Inflammatory macrophage treated with lipopolysaccharide for 1 hour (primary cell): ENCODE measurements around the gene VMP1.
"Not testable (repeated sequence)": the region's sequence is repeated elsewhere in the genome, so short reads cannot be mapped to it uniquely, and the experiment has no call there.

ENCODE experiments used
- DNase-seq, 2 donors: peaks; one replicate each; pipeline ENCODE4 v3.0.0-alpha.2; 2020 to 2022

The VMP1 gene

GRCh38 chr17:59712862-59713261 is 5.4 kb downstream of the VMP1 start:
- no peak for DNase-seq

GRCh38 chr17:59714255-59714654 is 6.8 kb downstream of the VMP1 start:
- no peak for DNase-seq

GRCh38 chr17:59716427-59716826 is 9.0 kb downstream of the VMP1 start:
- no peak for DNase-seq

GRCh38 chr17:59719526-59719925 is 12.1 kb downstream of the VMP1 start:
- no peak for DNase-seq

- no peak for DNase-seq
Measured at GRCh38 chr17:59722623-59723022, 15.2 kb downstream of the VMP1 start.

- DNase-seq = no peak
Measured at GRCh38 chr17:59723041-59723440, 15.6 kb downstream of the VMP1 start.

- no peak for DNase-seq
Measured at GRCh38 chr17:59723607-59724006, 16.2 kb downstream of the VMP1 start.

- peak; percentile 82 to 83 for DNase-seq
Measured at GRCh38 chr17:59725691-59726090, 18.2 kb downstream of the VMP1 start.

- DNase-seq = no peak
Measured at GRCh38 chr17:59727817-59728533, 20.5 kb downstream of the VMP1 start.

- no peak for DNase-seq
Measured at GRCh38 chr17:59730268-59730834, 22.9 kb downstream of the VMP1 start.

GRCh38 chr17:59733697-59734096 is 26.2 kb downstream of the VMP1 start:
- DNase-seq = no peak

- no peak for DNase-seq
Measured at GRCh38 chr17:59734226-59734625, 26.8 kb downstream of the VMP1 start.

- DNase-seq = no peak
Measured at GRCh38 chr17:59737324-59737723, 29.9 kb downstream of the VMP1 start.

- DNase-seq = no peak
Measured at GRCh38 chr17:59743842-59744241, 36.4 kb downstream of the VMP1 start.

GRCh38 chr17:59745040-59745439 is 37.6 kb downstream of the VMP1 start:
- no peak for DNase-seq

- DNase-seq = peak; percentile 41 to 69
Measured at GRCh38 chr17:59746849-59747445, 39.5 kb downstream of the VMP1 start.

- DNase-seq = no peak
Measured at GRCh38 chr17:59748591-59748990, 41.1 kb downstream of the VMP1 start.

- no peak for DNase-seq
Measured at GRCh38 chr17:59751955-59752413, 44.5 kb downstream of the VMP1 start.

- DNase-seq = peak in 1 of 2 donors; percentile 38
Measured at GRCh38 chr17:59752446-59752845, 45.0 kb downstream of the VMP1 start.

GRCh38 chr17:59752922-59753321 is 45.5 kb downstream of the VMP1 start:
- no peak for DNase-seq

GRCh38 chr17:59753522-59754467 is 46.3 kb downstream of the VMP1 start:
- DNase-seq = peak; percentile 77 to 96

GRCh38 chr17:59754552-59754951 is 47.1 kb downstream of the VMP1 start:
- DNase-seq = no peak

- not testable (repeated sequence) for DNase-seq
Measured at GRCh38 chr17:59755069-59755468, 47.6 kb downstream of the VMP1 start.
